Subcutaneous abdominal adipose tissue (tissue), 5 donors: Measurements from ENCODE around the gene B3GNT4.

Source experiments
- H3K27ac ChIP-seq: one replicate; pipeline ENCODE4 v1.7.0; 2013; ENCODE audit warnings: low read depth, mild to moderate bottlenecking, inconsistent platforms, low read length, moderate library complexity
- H3K27me3 ChIP-seq, 5 donors: one replicate each; pipeline ENCODE4 v1.7.0; 2013; ENCODE audit warnings: low read length in 5 of 5, inconsistent platforms in 1 of 5; ENCODE audit not compliant: control insufficient read depth in 5 of 5, insufficient read depth in 4 of 5
- H3K36me3 ChIP-seq, 5 donors: one replicate each; pipeline ENCODE4 v1.7.0; 2013; ENCODE audit warnings: low read length in 5 of 5; ENCODE audit not compliant: control insufficient read depth in 5 of 5, insufficient read depth in 5 of 5
- H3K4me1 ChIP-seq, 5 donors: one replicate each; pipeline ENCODE4 v1.7.0; 2013; ENCODE audit warnings: low read length in 5 of 5, mild to moderate bottlenecking in 3 of 5, moderate library complexity in 1 of 5; ENCODE audit not compliant: control insufficient read depth in 5 of 5, insufficient read depth in 5 of 5
- H3K4me3 ChIP-seq, 5 donors: one replicate each; pipeline ENCODE4 v1.7.0; 2013; ENCODE audit warnings: low read length in 5 of 5, low read depth in 1 of 5
- H3K9ac ChIP-seq, 5 donors: one replicate each; pipeline ENCODE4 v1.7.0; 2013; ENCODE audit warnings: low read length in 5 of 5, mild to moderate bottlenecking in 4 of 5, moderate library complexity in 3 of 5
- H3K9me3 ChIP-seq, 5 donors: one replicate each; pipeline ENCODE4 v1.7.0; 2013; ENCODE audit warnings: low read length in 5 of 5; ENCODE audit not compliant: control insufficient read depth in 5 of 5
- donor health status: healthy.
- donor health status: healthy.
- donor health status: healthy.
- donor health status: healthy.
- donor health status: healthy.

B3GNT4 gene

GRCh38 chr12:122185494-122186082, 17.9 kb upstream of the B3GNT4 start:
- no peak overlapping the region for H3K27ac ChIP-seq
- H3K9ac ChIP-seq: no peak overlapping the region
- H3K36me3 ChIP-seq: no peaks in the 10 kb centered on the region
- H3K4me3 ChIP-seq: no peak overlapping the region
- no peaks in the 10 kb centered on the region for H3K9me3 ChIP-seq
- H3K27me3 ChIP-seq: peaks cover 0 to 9% (median 5%) of the 10 kb centered on the region in 5 donors
- H3K4me1 ChIP-seq: peaks cover 0 to 10% (median 5%) of the 10 kb centered on the region in 5 donors

GRCh38 chr12:122187466-122187865, 16.0 kb upstream of the B3GNT4 start:
- no peaks in the 10 kb centered on the region for H3K36me3 ChIP-seq
- no peak overlapping the region for H3K4me3 ChIP-seq
- H3K9ac ChIP-seq: no peak overlapping the region
- no peak overlapping the region for H3K27ac ChIP-seq
- peaks cover 0 to 11% (median 5%) of the 10 kb centered on the region in 5 donors for H3K27me3 ChIP-seq
- H3K9me3 ChIP-seq: no peaks in the 10 kb centered on the region
- H3K4me1 ChIP-seq: peaks cover 0 to 10% (median 5%) of the 10 kb centered on the region in 5 donors

- Histone ChIP-seq H3K27ac (no peak overlapping the region), H3K27me3 (peaks cover 4 to 14% (median 5%) of the 10 kb centered on the region in 5 donors), H3K9me3 (no peaks in the 10 kb centered on the region), H3K4me1 (no peaks in the 10 kb centered on the region), H3K36me3 (no peaks in the 10 kb centered on the region), H3K4me3 (no peak overlapping the region), H3K9ac (no peak overlapping the region)
These were observed 13.7 kb upstream of the B3GNT4 start for GRCh38 chr12:122189626-122190475.

GRCh38 chr12:122190842-122191668, 12.5 kb upstream of the B3GNT4 start:
- no peak overlapping the region for H3K27ac ChIP-seq
- H3K4me3 ChIP-seq: no peak overlapping the region
- H3K9ac ChIP-seq: no peak overlapping the region

GRCh38 chr12:122192441-122192840, 11.1 kb upstream of the B3GNT4 start:
- peaks cover 4 to 18% (median 5%) of the 10 kb centered on the region in 5 donors for H3K27me3 ChIP-seq

More at GRCh38 chr12:122190842-122191668, 12.5 kb upstream of the B3GNT4 start:
- H3K4me1 ChIP-seq: no peaks in the 10 kb centered on the region
- no peaks in the 10 kb centered on the region for H3K36me3 ChIP-seq
- H3K9me3 ChIP-seq: peaks cover 0 to 5% (median 0%) of the 10 kb centered on the region in 5 donors
- peaks cover 4 to 14% (median 5%) of the 10 kb centered on the region in 5 donors for H3K27me3 ChIP-seq

GRCh38 chr12:122194804-122195203, 8.7 kb upstream of the B3GNT4 start:
- no peak overlapping the region for H3K4me3 ChIP-seq
- no peak overlapping the region for H3K9ac ChIP-seq
- no peaks in the 10 kb centered on the region for H3K36me3 ChIP-seq
- no peak overlapping the region for H3K27ac ChIP-seq
- H3K4me1 ChIP-seq: no peaks in the 10 kb centered on the region
- H3K9me3 ChIP-seq: peaks cover 0 to 5% (median 0%) of the 10 kb centered on the region in 5 donors
- H3K27me3 ChIP-seq: peaks cover 4 to 19% (median 8%) of the 10 kb centered on the region in 5 donors

More at GRCh38 chr12:122192441-122192840, 11.1 kb upstream of the B3GNT4 start:
- H3K9ac ChIP-seq: no peak overlapping the region
- no peaks in the 10 kb centered on the region for H3K4me1 ChIP-seq
- no peak overlapping the region for H3K4me3 ChIP-seq
- H3K9me3 ChIP-seq: peaks cover 0 to 5% (median 0%) of the 10 kb centered on the region in 5 donors
- no peak overlapping the region for H3K27ac ChIP-seq
- no peaks in the 10 kb centered on the region for H3K36me3 ChIP-seq

- no peak overlapping the region for H3K4me3 ChIP-seq
- peaks cover under 1 to 19% (median 10%) of the 10 kb centered on the region in 5 donors for H3K27me3 ChIP-seq
- no peak overlapping the region for H3K9ac ChIP-seq
- no peaks in the 10 kb centered on the region for H3K36me3 ChIP-seq
- H3K9me3 ChIP-seq: peaks cover 0 to 5% (median 0%) of the 10 kb centered on the region in 5 donors
- H3K27ac ChIP-seq: no peak overlapping the region
- H3K4me1 ChIP-seq: no peaks in the 10 kb centered on the region
These were observed 8.1 kb upstream of the B3GNT4 start for GRCh38 chr12:122195405-122195804.

- no peaks in the 10 kb centered on the region for H3K36me3 ChIP-seq
- H3K9me3 ChIP-seq: peaks cover 0 to 5% (median 0%) of the 10 kb centered on the region in 5 donors
- no peak overlapping the region for H3K4me3 ChIP-seq
- H3K9ac ChIP-seq: no peak overlapping the region
- H3K27me3 ChIP-seq: peaks cover 8 to 37% (median 22%) of the 10 kb centered on the region in 5 donors
- no peaks in the 10 kb centered on the region for H3K4me1 ChIP-seq
- no peak overlapping the region for H3K27ac ChIP-seq
These were observed 5.9 kb upstream of the B3GNT4 start for GRCh38 chr12:122197612-122197966.

GRCh38 chr12:122199484-122200355, 3.8 kb upstream of the B3GNT4 start:
- no peaks in the 10 kb centered on the region for H3K36me3 ChIP-seq
- H3K4me3 ChIP-seq: no peak overlapping the region
- H3K9me3 ChIP-seq: peaks cover 0 to 5% (median 0%) of the 10 kb centered on the region in 5 donors
- H3K27me3 ChIP-seq: peaks cover 15 to 47% (median 34%) of the 10 kb centered on the region in 5 donors
- no peak overlapping the region for H3K9ac ChIP-seq
- H3K27ac ChIP-seq: no peak overlapping the region
- H3K4me1 ChIP-seq: peaks cover 0 to 19% (median 10%) of the 10 kb centered on the region in 5 donors
